Measurements from ENCODE around the gene SPACA7.

GRCh38 chr13:112466132-112467058, 90.2 kb downstream of the SPACA7 start:
- TF ChIP-seq CTCF (IDR thresholded peaks at IDR 0.05; ENCODE audit: insufficient read depth, low read length), result no peak
- no peak for TF ChIP-seq POLR2AphosphoS5 (IDR thresholded peaks at IDR 0.05; ENCODE audit: low read depth)
- TF ChIP-seq REST (IDR thresholded peaks at IDR 0.05; ENCODE audit: insufficient replicate concordance, low read depth), result no peak
- TF ChIP-seq GABPA (IDR thresholded peaks at IDR 0.05; ENCODE audit: low read depth), result no peak
- no peak for TF ChIP-seq SPI1 (IDR thresholded peaks at IDR 0.05; ENCODE audit: borderline replicate concordance, low read depth)

Measured in HL-60 (cell line).